Renal cortex interstitium (tissue), 11 donors: Measurements from ENCODE around the gene MTTP. TPM values are rescaled to one million over a fixed set of nuclear protein-coding genes. Genes with fewer than 3 reads are reported as not detected.

Experiments
- DNase-seq, 11 donors: peaks; one replicate each; pipeline ENCODE4 v3.0.0-alpha.2; 2013; ENCODE audit warnings: low read depth in 9 of 11, low spot score in 4 of 11; ENCODE audit errors: extremely low read depth in 1 of 11
- polyA plus RNA-seq, 3 donors: library from polyadenylated mRNA; unstranded; fragments of 120-200 nt; gene quantifications; one replicate each; pipeline ENCODE4 v1.2.1, GENCODE V29; 2013; ENCODE audit not compliant: insufficient read length in 3 of 3

The MTTP gene
- polyA plus RNA-seq, 3 donors, result 10.1 to 14.8 (median 10.6) TPM

DNA sequence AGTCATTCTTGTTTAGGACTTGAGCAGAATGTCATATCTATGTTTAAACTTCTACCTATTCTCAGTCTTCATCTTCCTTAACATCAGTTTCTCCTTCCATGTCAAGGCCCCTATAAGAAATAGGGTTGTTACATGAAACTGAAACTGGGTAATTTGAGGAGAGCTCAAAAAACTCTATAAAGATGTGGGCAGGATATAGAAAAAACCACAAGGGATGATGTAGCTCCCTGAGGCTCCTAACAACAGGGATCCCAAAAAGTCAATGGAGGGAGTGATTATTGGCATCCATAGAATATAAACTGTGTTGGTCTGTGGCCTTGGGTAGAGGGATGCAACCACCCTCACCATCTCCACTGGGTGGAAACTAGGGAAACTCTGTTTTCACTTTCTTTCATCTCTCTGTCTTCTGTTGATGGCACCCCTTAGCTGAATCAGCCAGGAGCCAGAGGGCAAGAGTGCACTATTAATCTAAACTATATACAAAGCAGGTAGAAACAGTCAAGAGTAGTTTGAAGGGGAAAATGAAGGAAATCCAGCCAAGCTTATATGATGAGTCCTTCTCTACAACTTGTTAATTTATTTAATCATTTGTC, 55.4 kb downstream of the MTTP start:
- no peak for DNase-seq

DNA sequence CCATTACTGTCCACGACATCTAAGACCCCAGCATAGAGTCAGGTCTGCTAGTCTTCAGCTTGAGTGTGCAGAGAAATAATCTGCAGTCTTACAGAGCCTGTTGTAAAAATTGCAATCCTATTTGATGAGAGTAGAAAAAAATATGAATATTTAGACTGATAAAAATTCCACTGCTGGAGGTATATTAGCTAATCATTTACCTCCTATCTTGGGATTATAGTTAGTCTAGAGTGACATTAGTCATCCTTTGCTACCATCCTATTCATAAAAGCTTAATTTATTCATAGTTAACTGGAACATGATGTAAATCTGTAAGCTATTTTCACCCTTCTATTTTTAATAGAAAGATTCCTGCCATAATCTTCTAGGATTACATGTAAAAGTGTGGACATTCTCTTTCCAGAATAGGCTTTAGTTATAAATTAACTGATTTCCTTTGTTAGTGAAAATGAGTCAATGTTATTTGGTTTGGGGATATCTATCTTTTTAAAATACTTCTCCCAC, 56.3 kb downstream of the MTTP start:
- DNase-seq, result no peak

DNA sequence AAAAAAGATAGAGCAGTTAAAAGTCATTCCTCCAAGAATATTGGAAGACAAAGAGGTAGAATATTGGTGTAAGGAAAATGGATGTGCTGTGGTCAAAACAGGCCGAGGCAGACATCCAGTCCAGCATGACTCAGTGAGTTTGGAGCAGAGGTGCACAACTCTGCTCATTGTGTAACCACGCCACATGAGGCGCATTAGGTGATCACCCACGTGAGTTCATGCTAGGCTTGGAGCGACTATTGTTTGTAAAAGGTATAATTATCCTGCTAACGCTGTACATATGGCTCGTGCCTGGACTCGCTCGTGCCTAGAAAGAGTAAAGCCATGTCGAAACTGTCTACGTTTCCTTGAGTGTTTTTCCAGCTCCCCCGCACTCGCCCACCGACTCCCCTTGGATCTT, 59.1 kb downstream of the MTTP start:
- DNase-seq, result no peak

DNA sequence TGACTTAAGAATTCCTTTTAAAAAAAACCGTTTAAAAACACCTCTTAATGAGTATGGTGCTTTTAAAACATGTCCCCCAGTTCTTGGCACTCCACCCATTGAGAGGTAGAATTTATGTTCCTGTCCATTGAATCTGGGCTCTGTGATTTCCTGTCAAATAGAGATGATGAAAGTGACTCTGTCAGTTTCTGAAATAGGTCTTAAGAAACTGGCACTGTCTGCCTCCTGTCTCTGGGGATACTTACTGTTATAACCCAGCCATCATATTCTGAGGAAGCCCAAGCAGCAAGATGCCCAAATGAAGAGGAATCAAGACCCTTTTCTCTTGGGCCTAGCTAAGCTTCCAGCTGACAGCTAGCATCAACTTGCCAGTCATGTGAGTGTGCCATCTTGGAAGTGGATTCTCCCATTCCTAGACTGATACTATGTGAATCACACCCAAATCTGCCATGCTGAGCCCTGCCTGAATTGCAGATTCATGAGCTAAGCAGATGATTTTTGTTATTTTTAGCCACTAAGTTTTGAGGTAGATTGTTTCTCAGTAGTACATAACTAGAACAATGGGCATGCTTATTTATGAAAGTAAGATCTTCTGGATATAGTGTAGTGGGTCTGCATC, 60.2 kb downstream of the MTTP start:
- DNase-seq, result no peak

GRCh38 chr4:99635601-99636000, 61.0 kb downstream of the MTTP start:
- no peak for DNase-seq

DNA sequence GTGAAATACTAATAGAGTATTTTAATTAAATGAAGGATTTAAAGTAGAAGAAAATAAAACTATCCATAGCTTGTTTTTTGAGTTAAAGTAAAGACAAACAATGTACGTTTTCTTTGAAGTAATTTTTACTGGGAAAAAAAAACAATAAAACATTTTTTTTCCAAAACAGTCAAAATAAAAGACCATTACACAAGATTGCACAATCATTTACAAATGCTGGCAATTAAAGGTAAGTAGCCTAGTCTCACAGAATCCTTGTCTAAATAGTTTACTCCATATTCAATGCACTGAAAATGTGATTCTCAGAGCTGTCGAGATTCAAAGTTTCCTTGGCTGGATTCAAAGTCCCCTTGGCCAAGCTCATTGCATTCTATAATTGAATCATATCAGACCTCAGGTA, 61.8 kb downstream of the MTTP start:
- no peak for DNase-seq

GRCh38 chr4:99637174-99637573, 62.5 kb downstream of the MTTP start:
- DNase-seq, result no peak

- no peak for DNase-seq
These were observed 66.1 kb downstream of the MTTP start for GRCh38 chr4:99640676-99641075.

- DNase-seq, result no peak
These were observed 68.3 kb downstream of the MTTP start for GRCh38 chr4:99642725-99643489.

DNA sequence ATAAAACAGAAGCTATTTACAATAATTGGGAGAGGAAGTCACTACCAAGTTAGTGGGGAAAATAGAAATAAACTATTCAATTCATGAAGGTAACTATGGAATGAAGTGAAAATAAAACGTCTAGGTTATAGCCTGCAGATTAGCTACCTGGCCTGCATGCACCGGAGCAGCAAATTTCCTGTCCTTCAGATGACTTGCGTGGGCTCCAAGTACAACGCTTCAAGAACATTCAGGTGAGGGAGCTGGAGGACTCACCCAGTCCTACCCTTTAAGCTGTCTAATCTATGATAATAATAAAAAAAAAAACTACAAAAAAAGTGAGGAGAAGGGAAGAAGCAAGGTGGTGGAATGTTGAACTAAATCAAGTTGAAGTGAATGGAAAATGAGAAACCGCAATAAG, 69.8 kb downstream of the MTTP start:
- DNase-seq, result no peak

DNA sequence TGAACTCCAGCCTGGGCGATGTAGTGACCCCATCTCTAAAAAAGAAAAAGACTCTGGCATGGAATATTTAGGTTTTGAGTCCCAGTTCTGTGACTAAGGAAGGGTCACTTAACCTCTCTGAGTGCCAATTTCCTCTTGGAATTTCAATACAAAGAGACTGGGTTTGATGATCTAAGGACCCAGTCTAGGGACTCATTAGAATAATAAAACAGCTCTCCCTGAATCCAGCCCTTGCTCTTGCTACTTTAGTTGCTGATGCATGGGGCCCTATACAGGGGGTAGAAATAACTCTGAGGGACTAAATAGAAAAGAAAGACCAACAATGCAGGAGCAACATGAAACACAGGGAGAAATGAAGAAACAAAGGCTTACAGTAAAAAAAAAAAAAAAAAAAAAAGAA, 70.4 kb downstream of the MTTP start:
- no peak for DNase-seq

DNA sequence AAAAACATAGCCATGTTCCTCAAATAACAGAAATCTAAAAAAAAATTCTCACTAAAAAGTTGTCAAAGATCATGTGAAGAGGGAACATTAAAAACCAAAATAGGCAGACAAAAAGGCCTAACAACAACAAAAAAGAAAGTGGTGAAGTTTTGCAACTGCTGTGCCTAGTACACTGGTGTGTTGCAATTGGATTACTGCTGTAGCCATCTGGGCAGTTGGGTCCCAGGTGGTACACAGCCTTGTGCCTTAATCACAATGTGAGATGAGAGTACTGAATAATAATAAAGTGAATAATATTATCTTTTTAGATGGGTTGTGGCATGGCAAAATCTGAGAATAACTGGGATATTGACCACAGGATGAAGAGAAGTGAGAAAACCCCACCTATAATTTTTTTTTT, 71.0 kb downstream of the MTTP start:
- DNase-seq, result no peak

DNA sequence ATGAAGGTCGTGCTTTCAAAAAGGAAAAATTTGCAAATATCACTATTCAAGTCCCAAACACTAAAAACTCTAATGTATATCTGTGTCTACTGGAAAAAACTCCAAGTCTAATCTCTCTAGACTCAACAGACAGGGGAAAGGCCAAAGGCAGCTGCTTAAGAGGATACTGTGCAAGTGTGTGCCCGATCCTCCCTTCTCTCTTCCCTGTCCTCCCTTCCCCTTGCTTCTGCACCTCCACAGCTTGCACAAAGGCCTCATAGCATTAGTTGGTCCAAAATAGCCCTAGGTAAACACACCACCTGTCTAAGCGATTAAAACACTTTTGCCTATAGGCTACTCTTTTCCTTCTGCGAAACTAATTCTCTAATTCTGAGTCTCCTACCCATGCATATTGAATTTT, 72.4 kb downstream of the MTTP start:
- no peak for DNase-seq

GRCh38 chr4:99648321-99648720, 73.7 kb downstream of the MTTP start:
- peak in 2 of 11 donors; percentile 26 to 31 for DNase-seq

- no peak for DNase-seq
These were observed 74.6 kb downstream of the MTTP start for GRCh38 chr4:99649208-99649607.

DNA sequence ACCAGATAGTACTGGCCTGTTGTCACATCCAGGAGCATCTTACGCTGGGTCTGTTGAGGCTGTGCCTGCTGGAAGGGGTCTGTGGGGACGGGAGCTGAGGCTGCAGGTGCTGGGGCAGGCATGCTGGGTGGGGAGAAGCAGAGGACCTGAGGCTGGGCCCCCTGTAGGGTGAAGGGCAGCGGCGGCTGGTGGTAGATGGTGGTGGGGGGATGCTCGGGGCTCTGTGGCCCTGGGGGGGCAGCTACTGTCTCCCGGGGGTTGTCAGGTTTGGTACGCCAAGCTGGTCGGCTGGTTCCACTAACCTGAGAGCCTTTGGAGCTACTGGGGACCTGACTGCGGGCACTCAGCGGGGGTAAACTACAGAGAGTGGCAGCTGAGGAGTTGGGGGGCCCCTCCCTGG, 75.2 kb downstream of the MTTP start:
- no peak for DNase-seq

GRCh38 chr4:99651016-99651769, 76.6 kb downstream of the MTTP start:
- DNase-seq, result no peak

- no peak for DNase-seq
These were observed 77.3 kb downstream of the MTTP start for GRCh38 chr4:99651811-99652485.
